Measurements from ENCODE around the gene RGS14. TPM values are rescaled to one million over a fixed set of nuclear protein-coding genes. Genes with fewer than 3 reads are reported as not detected.

The RGS14 gene
- total RNA-seq, 1 experiment from 2014 or later = 22.6 TPM

DNA sequence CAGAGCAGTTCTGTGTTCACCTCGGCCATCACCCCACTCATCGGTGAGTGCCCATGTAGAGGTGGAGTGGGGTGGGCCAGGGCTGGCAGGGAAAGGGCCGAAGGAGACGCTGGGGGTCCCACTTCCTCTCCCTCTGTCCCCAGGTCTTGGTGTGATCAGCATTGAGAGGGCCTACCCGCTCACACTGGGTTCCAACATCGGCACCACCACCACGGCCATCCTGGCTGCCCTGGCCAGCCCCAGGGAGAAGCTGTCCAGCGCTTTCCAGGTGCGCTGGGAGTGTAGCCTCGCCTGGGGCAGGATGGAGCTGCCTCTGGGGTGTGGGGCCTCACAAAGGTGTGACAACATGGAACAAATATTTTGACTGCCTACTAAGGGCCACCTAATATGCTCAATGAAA is 39.1 kb downstream of the RGS14 start:
- Histone ChIP-seq H3K9me3 (ENCODE audit: low read length) (no peaks in the 10 kb centered on the region), H4K20me1 (ENCODE audit: insufficient read depth, low read depth, low read length) (no peaks in the 10 kb centered on the region), H3K27ac (ENCODE audit: low read length) (no peak overlapping the region), H3K9me2 (replicated peaks; ENCODE audit: insufficient read depth, low read length) (no peaks in the 10 kb centered on the region), H3K4me2 (ENCODE audit: low read depth, low read length, poor library complexity, severe bottlenecking) (no peak overlapping the region), H2AFZ (ENCODE audit: low read length) (no peak overlapping the region), H3K9ac (ENCODE audit: low read length) (no peak overlapping the region), H3K36me3 (ENCODE audit: insufficient read depth, low read length) (no peaks in the 10 kb centered on the region), H3K4me3 (ENCODE audit: low read length) (no peak overlapping the region), H3K79me2 (ENCODE audit: low read length) (no peaks in the 10 kb centered on the region), H3K27me3 (ENCODE audit: low read length) (no peaks in the 10 kb centered on the region), H3K4me1 (ENCODE audit: low read length) (peaks cover 3% of the 10 kb centered on the region; the same call in 1 of the 2 replicates)
- DNase-seq = no peak

DNA sequence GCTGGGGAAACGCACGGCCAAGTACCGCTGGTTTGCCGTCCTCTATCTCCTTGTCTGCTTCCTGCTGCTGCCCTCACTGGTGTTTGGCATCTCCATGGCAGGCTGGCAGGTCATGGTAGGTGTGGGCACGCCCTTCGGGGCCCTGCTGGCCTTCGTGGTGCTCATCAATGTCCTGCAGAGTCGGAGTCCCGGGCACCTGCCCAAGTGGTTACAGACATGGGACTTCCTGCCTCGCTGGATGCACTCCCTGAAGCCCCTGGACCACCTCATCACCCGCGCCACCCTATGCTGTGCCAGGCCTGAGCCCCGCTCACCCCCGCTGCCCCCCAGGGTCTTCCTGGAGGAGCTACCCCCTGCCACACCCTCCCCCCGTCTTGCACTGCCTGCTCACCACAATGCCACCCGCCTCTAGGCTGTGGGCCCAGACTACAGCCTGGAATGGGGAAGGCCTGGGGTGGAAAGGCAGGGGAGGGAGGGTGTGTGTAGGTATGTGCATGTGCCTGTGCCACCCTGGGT is 40.2 kb downstream of the RGS14 start:
- no peaks in the 10 kb centered on the region for H4K20me1 ChIP-seq (ENCODE audit: insufficient read depth, low read depth, low read length)
- no peak overlapping the region for H3K4me2 ChIP-seq (ENCODE audit: low read depth, low read length, poor library complexity, severe bottlenecking)
- no peak overlapping the region for H3K9ac ChIP-seq (ENCODE audit: low read length)
- H3K4me1 ChIP-seq (ENCODE audit: low read length) = peaks cover 5% of the 10 kb centered on the region
- H3K27me3 ChIP-seq (ENCODE audit: low read length) = no peaks in the 10 kb centered on the region
- no peak overlapping the region for H3K4me3 ChIP-seq (ENCODE audit: low read length)
- no peaks in the 10 kb centered on the region for H3K9me3 ChIP-seq (ENCODE audit: low read length)
- no peak overlapping the region for H3K27ac ChIP-seq (ENCODE audit: low read length)
- H3K79me2 ChIP-seq (ENCODE audit: low read length) = no peaks in the 10 kb centered on the region
- H3K9me2 ChIP-seq (replicated peaks; ENCODE audit: insufficient read depth, low read length) = no peaks in the 10 kb centered on the region
- DNase-seq = no peak
- no peaks in the 10 kb centered on the region for H3K36me3 ChIP-seq (ENCODE audit: insufficient read depth, low read length)
- no peak overlapping the region for H2AFZ ChIP-seq (ENCODE audit: low read length)

DNA sequence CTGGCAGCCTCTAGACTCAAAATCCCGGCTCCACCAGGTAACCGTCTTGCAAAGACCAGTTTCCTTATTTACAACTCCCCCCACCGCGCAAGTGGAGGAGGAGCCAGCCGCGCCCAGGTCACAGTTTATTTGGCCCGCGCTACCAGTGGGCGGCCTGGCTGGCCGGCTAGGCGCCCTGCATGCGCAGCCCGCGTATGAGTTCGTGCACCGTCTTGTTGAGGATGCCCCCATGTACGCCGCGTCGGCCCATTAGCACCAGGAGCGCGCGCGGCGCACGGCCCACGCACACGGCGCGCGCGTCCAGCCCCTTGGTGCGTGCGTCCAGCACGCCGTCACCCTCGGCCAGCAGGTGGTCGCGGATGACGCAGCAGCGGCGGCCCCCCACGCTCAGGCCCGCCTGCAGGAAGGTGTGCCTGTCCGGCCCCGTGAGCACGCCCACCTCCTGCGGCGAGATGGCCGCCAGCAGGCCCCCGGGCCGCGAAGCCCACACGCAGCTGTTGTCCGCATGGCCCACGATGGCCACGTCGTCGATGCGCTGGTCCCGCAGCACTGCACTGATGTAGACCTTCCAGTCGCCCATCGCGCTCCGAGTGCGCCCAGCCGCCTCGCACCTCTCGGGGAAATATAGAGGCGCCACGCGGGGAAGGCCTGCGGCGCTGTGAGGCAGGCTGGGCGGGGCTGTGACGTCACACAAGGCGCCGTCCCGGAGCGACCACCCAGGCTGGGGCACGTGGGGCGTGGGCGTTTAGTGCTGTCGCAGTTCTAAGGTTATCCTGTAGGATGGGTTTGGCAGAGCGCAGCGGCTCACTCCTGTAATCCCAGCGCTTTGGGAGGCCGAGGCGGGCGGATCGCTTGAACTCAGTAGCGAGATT is 42.5 kb downstream of the RGS14 start, which contains the start of gene PFN3:
Gene PFN3, minus strand, starts transcription at position 665 of the 872 bp plus-strand sequence. Its CDS starts 85 bp downstream, at position 580.
- Histone ChIP-seq H3K27me3 (ENCODE audit: low read length) (no peaks in the 10 kb centered on the region), H3K9ac (ENCODE audit: low read length) (no peak within 1 kb of the TSS), H3K4me2 (ENCODE audit: low read depth, low read length, poor library complexity, severe bottlenecking) (no peak within 1 kb of the TSS), H3K9me3 (ENCODE audit: low read length) (no peaks in the 10 kb centered on the region), H3K79me2 (ENCODE audit: low read length) (no peaks in the 10 kb centered on the region), H2AFZ (ENCODE audit: low read length) (no peak within 1 kb of the TSS), H3K9me2 (replicated peaks; ENCODE audit: insufficient read depth, low read length) (no peaks in the 10 kb centered on the region), H3K4me1 (ENCODE audit: low read length) (peaks cover 25% of the 10 kb centered on the region), H3K27ac (ENCODE audit: low read length) (no peak within 1 kb of the TSS), H3K36me3 (ENCODE audit: insufficient read depth, low read length) (no peaks in the 10 kb centered on the region), H4K20me1 (ENCODE audit: insufficient read depth, low read depth, low read length) (no peaks in the 10 kb centered on the region), H3K4me3 (ENCODE audit: low read length) (no peak within 1 kb of the TSS)
- DNase-seq = no peak

DNA sequence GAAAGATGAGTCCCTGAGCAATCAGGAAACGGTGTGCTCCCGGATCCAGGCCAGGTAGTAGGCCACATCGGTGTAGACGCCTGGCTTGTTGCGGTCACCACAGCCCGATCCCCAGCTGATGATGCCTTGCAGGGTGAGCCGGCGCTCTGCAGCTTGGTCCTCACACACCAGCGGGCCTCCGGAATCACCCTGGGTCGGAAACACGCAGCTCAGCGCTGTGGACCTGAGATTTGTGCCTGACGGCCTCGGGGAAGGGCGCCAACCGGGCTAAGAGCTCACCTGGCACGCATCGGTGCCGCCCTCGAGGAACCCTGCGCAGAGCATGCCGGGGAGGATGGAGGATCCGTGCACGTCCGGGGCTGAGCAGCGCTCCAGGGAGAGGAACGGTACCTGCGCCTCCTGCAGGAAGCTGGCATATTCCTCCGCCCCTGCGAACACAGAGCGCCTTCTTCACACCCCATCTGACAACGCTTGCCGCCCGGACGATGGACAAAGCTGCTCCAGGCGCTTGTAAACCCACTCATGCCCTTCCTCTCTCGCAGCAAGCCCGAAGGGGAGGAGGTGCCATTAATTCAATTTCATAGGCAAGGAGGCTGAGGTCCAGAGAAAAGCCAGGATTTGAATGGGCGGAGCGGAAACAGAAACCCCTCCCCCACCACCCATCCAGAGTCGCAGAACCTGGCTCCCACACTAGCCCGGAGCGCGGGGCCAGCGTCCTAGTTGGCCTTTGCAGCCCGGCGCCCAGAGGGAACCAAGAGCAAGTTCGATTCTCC is 44.7 kb downstream of the RGS14 start:
- no peak overlapping the region for H2AFZ ChIP-seq (ENCODE audit: low read length)
- no peak for DNase-seq
- no peaks in the 10 kb centered on the region for H3K36me3 ChIP-seq (ENCODE audit: insufficient read depth, low read length)
- H3K4me1 ChIP-seq (ENCODE audit: low read length) = peaks cover 28% of the 10 kb centered on the region
- no peaks in the 10 kb centered on the region for H4K20me1 ChIP-seq (ENCODE audit: insufficient read depth, low read depth, low read length)
- H3K9me2 ChIP-seq (replicated peaks; ENCODE audit: insufficient read depth, low read length) = no peaks in the 10 kb centered on the region
- peak overlapping the region; percentile 94 for H3K4me2 ChIP-seq (ENCODE audit: low read depth, low read length, poor library complexity, severe bottlenecking)
- peak overlapping the region; percentile 73; the same call in 1 of the 2 replicates for H3K4me3 ChIP-seq (ENCODE audit: low read length)
- peak overlapping the region; percentile 64 for H3K9ac ChIP-seq (ENCODE audit: low read length)
- H3K79me2 ChIP-seq (ENCODE audit: low read length) = no peaks in the 10 kb centered on the region
- no peak overlapping the region for H3K27ac ChIP-seq (ENCODE audit: low read length)
- no peaks in the 10 kb centered on the region for H3K27me3 ChIP-seq (ENCODE audit: low read length)
- H3K9me3 ChIP-seq (ENCODE audit: low read length) = no peaks in the 10 kb centered on the region

DNA sequence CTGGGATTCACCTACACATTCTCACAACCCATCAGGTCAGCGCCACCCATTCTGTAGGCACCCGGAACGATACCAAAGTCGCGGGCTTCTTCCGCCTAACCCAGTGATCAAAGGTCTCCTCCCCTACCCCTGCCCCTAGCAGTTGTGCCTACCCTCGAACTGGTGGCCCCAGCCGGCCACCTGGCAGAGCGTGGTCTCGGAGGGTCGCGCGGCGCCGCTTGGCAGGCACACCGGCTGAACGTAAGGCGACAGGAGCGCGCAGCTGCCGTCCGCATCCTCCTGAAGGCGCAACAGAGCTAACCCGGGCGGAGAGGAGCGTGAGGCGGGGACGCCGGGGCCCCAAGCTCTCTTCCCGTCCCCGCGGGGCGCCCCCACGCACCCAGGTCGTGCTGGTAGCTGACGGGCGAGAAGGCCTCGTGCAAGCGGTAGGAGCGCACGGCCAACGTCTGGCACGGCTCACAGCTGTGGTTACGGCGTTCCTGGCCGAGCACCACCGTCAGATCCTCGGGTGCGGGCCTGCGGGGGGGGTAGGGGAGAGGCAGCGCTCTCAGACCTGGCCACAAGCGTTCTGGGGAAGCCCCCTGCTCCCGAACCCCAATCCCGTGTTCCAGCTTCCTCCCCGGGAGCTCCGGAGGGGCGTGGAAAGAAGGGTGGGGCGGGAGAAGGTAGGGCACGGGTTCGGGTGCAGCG is 45.5 kb downstream of the RGS14 start:
- DNase-seq = peak; percentile 71
- H4K20me1 ChIP-seq (ENCODE audit: insufficient read depth, low read depth, low read length) = no peaks in the 10 kb centered on the region
- peaks cover 28% of the 10 kb centered on the region for H3K4me1 ChIP-seq (ENCODE audit: low read length)
- H3K27me3 ChIP-seq (ENCODE audit: low read length) = no peaks in the 10 kb centered on the region
- H3K9me2 ChIP-seq (replicated peaks; ENCODE audit: insufficient read depth, low read length) = no peaks in the 10 kb centered on the region
- peak overlapping the region; percentile 73 for H3K4me3 ChIP-seq (ENCODE audit: low read length)
- H3K4me2 ChIP-seq (ENCODE audit: low read depth, low read length, poor library complexity, severe bottlenecking) = peak overlapping the region; percentile 94
- no peak overlapping the region for H3K27ac ChIP-seq (ENCODE audit: low read length)
- no peaks in the 10 kb centered on the region for H3K79me2 ChIP-seq (ENCODE audit: low read length)
- no peaks in the 10 kb centered on the region for H3K36me3 ChIP-seq (ENCODE audit: insufficient read depth, low read length)
- no peaks in the 10 kb centered on the region for H3K9me3 ChIP-seq (ENCODE audit: low read length)
- peak overlapping the region; percentile 99 for H2AFZ ChIP-seq (ENCODE audit: low read length)
- H3K9ac ChIP-seq (ENCODE audit: low read length) = peak overlapping the region; percentile 64

DNA sequence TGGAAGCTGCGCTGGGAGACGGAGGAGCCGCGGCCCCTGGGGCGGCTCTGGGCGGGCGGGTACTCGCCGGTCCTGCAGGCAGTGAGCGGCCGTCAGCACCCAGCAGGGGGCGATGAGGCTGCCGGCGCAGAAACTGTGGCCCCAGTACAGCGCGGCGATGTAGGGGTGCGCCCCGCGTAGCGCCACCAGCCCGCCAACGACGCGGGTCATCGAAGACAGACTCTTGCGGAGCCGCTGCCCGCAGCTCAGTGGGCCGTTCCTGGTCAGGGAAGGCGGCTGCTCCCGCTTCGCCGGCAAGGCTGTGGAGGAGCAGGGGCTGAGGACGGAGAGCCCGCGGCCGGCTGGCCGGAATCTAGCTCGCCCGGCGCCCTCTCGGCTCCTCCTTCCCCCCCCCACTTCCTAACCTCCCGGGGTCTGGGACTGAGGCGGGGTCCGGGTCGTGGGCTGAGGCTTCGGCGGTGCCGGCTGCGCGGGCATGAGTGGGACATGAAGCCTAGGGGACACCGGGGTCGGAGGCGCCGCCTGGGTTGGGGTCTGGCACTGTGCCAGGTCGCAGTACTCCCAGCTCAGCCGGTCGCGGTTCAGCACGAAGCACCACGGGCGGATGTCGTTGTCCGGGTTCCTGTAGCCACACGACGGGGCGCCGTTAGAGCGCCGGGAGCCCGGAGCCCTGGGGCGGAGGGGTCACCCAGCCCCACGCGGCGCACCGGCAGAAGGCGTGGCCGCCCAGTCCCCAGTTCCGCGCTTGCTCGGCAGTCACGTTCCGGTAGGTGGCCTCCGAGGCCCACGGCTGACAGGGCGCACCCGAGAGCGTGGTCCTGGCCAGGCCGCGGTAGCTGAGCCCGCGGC is 46.3 kb downstream of the RGS14 start:
- H3K9me2 ChIP-seq (replicated peaks; ENCODE audit: insufficient read depth, low read length) = no peaks in the 10 kb centered on the region
- no peaks in the 10 kb centered on the region for H3K27me3 ChIP-seq (ENCODE audit: low read length)
- H3K9ac ChIP-seq (ENCODE audit: low read length) = peak overlapping the region; percentile 64
- no peaks in the 10 kb centered on the region for H3K9me3 ChIP-seq (ENCODE audit: low read length)
- H3K4me1 ChIP-seq (ENCODE audit: low read length) = peaks cover 28% of the 10 kb centered on the region
- peak overlapping the region; percentile 99 for H2AFZ ChIP-seq (ENCODE audit: low read length)
- H3K79me2 ChIP-seq (ENCODE audit: low read length) = no peaks in the 10 kb centered on the region
- no peaks in the 10 kb centered on the region for H4K20me1 ChIP-seq (ENCODE audit: insufficient read depth, low read depth, low read length)
- DNase-seq = peak; percentile 95
- peak overlapping the region; percentile 73 for H3K4me3 ChIP-seq (ENCODE audit: low read length)
- no peaks in the 10 kb centered on the region for H3K36me3 ChIP-seq (ENCODE audit: insufficient read depth, low read length)
- peak overlapping the region; percentile 94 for H3K4me2 ChIP-seq (ENCODE audit: low read depth, low read length, poor library complexity, severe bottlenecking)
- no peak overlapping the region for H3K27ac ChIP-seq (ENCODE audit: low read length)

DNA sequence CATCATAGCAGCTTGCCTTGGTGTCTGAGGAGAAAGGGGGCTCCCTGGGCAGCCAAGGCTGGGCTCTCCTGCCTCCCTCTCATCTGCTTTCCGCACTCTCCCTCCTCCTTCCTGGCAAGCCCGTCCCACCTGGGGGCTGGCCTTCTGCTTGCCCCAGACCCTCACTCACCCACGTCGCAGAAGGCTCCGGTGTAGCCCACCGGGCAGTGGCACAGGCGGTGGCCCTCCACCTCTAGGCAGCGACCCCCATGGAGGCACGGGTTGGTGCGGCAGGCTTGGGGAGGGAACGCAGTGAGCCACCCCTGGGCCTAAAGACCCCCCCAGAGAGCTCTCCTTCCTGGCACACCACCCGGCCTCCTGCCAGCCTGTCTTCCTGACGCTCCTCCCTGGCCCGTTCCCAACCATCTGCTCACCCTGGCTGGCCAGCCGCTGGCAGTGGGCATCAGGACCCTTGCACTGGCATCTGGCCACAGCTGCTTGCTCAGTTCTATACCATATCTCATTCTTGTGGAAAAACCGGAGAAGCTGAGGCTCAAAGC is 47.0 kb downstream of the RGS14 start:
- no peaks in the 10 kb centered on the region for H3K79me2 ChIP-seq (ENCODE audit: low read length)
- no peaks in the 10 kb centered on the region for H3K9me2 ChIP-seq (replicated peaks; ENCODE audit: insufficient read depth, low read length)
- H3K4me1 ChIP-seq (ENCODE audit: low read length) = peaks cover 28% of the 10 kb centered on the region
- H3K4me2 ChIP-seq (ENCODE audit: low read depth, low read length, poor library complexity, severe bottlenecking) = peak overlapping the region; percentile 94
- H3K27ac ChIP-seq (ENCODE audit: low read length) = no peak overlapping the region
- no peaks in the 10 kb centered on the region for H3K27me3 ChIP-seq (ENCODE audit: low read length)
- H3K9ac ChIP-seq (ENCODE audit: low read length) = peak overlapping the region; percentile 64
- no peaks in the 10 kb centered on the region for H4K20me1 ChIP-seq (ENCODE audit: insufficient read depth, low read depth, low read length)
- peak overlapping the region; percentile 99 for H2AFZ ChIP-seq (ENCODE audit: low read length)
- no peaks in the 10 kb centered on the region for H3K9me3 ChIP-seq (ENCODE audit: low read length)
- no peaks in the 10 kb centered on the region for H3K36me3 ChIP-seq (ENCODE audit: insufficient read depth, low read length)
- no peak for DNase-seq
- H3K4me3 ChIP-seq (ENCODE audit: low read length) = peak overlapping the region; percentile 73

Measured in Karpas-422 (cell line).